ENCODE measurements around the gene ADGRF1. TPM values are rescaled to one million over a fixed set of nuclear protein-coding genes. Genes with fewer than 3 reads are reported as not detected.
"Not testable (repeated sequence)": the region's sequence is repeated elsewhere in the genome, so short reads cannot be mapped to it uniquely, and the experiment has no call there.

The ADGRF1 gene
- total and polyA plus RNA-seq, 2 donors from 2014 or later = 28.6 to 58.8 TPM

- FAIRE-seq (no peak), DNase-seq (no peak)
- no peak overlapping the region for H3K4me3 ChIP-seq (ENCODE audit: low read length in 3 of 3)
- intact Hi-C loops (cut with DNase I) = no loop called here
- H3K27me3 ChIP-seq (ENCODE audit: control insufficient read depth, insufficient read depth, low read length) = no peaks in the 10 kb centered on the region
- no peaks in the 10 kb centered on the region for H3K36me3 ChIP-seq (ENCODE audit: control insufficient read depth in 2 of 3, insufficient read depth in 3 of 3, low read length in 3 of 3)
- no peak for TF ChIP-seq CTCF (IDR thresholded peaks at IDR 0.05; ENCODE audit: borderline replicate concordance, extremely low read depth, insufficient read depth)
- peaks cover 0 to 2% (median 0%) of the 10 kb centered on the region in 3 donors for H3K4me1 ChIP-seq (ENCODE audit: control insufficient read depth in 2 of 3, insufficient read depth in 2 of 3, low read depth in 1 of 3, low read length in 3 of 3)
- no peak overlapping the region for H3K9ac ChIP-seq (ENCODE audit: low read length in 3 of 3)
- no peak overlapping the region for H3K27ac ChIP-seq (ENCODE audit: low read depth in 2 of 2, low read length in 2 of 2)
- H3K9me3 ChIP-seq (ENCODE audit: control insufficient read depth in 2 of 3, insufficient read depth in 1 of 3, low read length in 3 of 3) = peaks cover 0 to 2% (median 0%) of the 10 kb centered on the region in 3 donors
Observed at GRCh38 chr6:47057830-47058540, 15.9 kb upstream of the ADGRF1 start.

- DNase-seq = no peak
- Histone ChIP-seq H3K27me3 (ENCODE audit: control insufficient read depth, insufficient read depth, low read length) (no peaks in the 10 kb centered on the region), H3K9me3 (ENCODE audit: control insufficient read depth in 2 of 3, insufficient read depth in 1 of 3, low read length in 3 of 3) (no peaks in the 10 kb centered on the region), H3K4me1 (ENCODE audit: control insufficient read depth in 2 of 3, insufficient read depth in 2 of 3, low read depth in 1 of 3, low read length in 3 of 3) (peaks cover 0 to under 1% (median 0%) of the 10 kb centered on the region in 3 donors), H3K36me3 (ENCODE audit: control insufficient read depth in 2 of 3, insufficient read depth in 3 of 3, low read length in 3 of 3) (no peaks in the 10 kb centered on the region), H3K9ac (ENCODE audit: low read length in 3 of 3) (no peak overlapping the region), H3K4me3 (ENCODE audit: low read length in 3 of 3) (no peak overlapping the region), H3K27ac (ENCODE audit: low read depth in 2 of 2, low read length in 2 of 2) (no peak overlapping the region)
- no peak for TF ChIP-seq CTCF (IDR thresholded peaks at IDR 0.05; ENCODE audit: borderline replicate concordance, extremely low read depth, insufficient read depth)
- no peak for FAIRE-seq
- intact Hi-C loops (cut with DNase I) = no loop called here
Observed at GRCh38 chr6:47056832-47057231, 14.7 kb upstream of the ADGRF1 start.

GRCh38 chr6:47054302-47054701, 12.2 kb upstream of the ADGRF1 start:
- DNase-seq; H3K9me3 ChIP-seq (ENCODE audit: control insufficient read depth in 2 of 3, insufficient read depth in 1 of 3, low read length in 3 of 3); H3K27me3 ChIP-seq (ENCODE audit: control insufficient read depth, insufficient read depth, low read length); H3K27ac ChIP-seq (ENCODE audit: low read depth in 2 of 2, low read length in 2 of 2); H3K4me3 ChIP-seq (ENCODE audit: low read length in 3 of 3); H3K4me1 ChIP-seq (ENCODE audit: control insufficient read depth in 2 of 3, insufficient read depth in 2 of 3, low read depth in 1 of 3, low read length in 3 of 3); FAIRE-seq; H3K36me3 ChIP-seq (ENCODE audit: control insufficient read depth in 2 of 3, insufficient read depth in 3 of 3, low read length in 3 of 3); H3K9ac ChIP-seq (ENCODE audit: low read length in 3 of 3); intact Hi-C loops (cut with DNase I): not testable (repeated sequence)

- intact Hi-C loops (cut with DNase I) = no loop called here
- Histone ChIP-seq H3K27me3 (ENCODE audit: control insufficient read depth, insufficient read depth, low read length) (no peaks in the 10 kb centered on the region), H3K9ac (ENCODE audit: low read length in 3 of 3) (no peak overlapping the region), H3K36me3 (ENCODE audit: control insufficient read depth in 2 of 3, insufficient read depth in 3 of 3, low read length in 3 of 3) (no peaks in the 10 kb centered on the region), H3K4me1 (ENCODE audit: control insufficient read depth in 2 of 3, insufficient read depth in 2 of 3, low read depth in 1 of 3, low read length in 3 of 3) (peaks cover 0 to 8% (median 0%) of the 10 kb centered on the region in 3 donors), H3K27ac (ENCODE audit: low read depth in 2 of 2, low read length in 2 of 2) (no peak overlapping the region), H3K9me3 (ENCODE audit: control insufficient read depth in 2 of 3, insufficient read depth in 1 of 3, low read length in 3 of 3) (no peaks in the 10 kb centered on the region), H3K4me3 (ENCODE audit: low read length in 3 of 3) (no peak overlapping the region)
- FAIRE-seq (peak; percentile 15), DNase-seq (no peak)
- no peak for TF ChIP-seq CTCF (IDR thresholded peaks at IDR 0.05; ENCODE audit: borderline replicate concordance, extremely low read depth, insufficient read depth)
Observed at GRCh38 chr6:47048638-47049037, 6.5 kb upstream of the ADGRF1 start.
